ENCODE measurements around the gene AATK. TPM values are rescaled to one million over a fixed set of nuclear protein-coding genes. Genes with fewer than 3 reads are reported as not detected.
A peak's percentile ranks its signal among the peaks of the same experiment; 100 is the strongest.

Gene AATK
- polyA plus RNA-seq, 1 donor (not counting 4 experiments of a cell fraction or from before 2014, with no cell fraction given), result 0.16 TPM

GRCh38 chr17:81083125-81083765 is 82.8 kb downstream of the AATK start:
- Histone ChIP-seq H3K9me3 (ENCODE audit: control insufficient read depth, low read depth, low read length) (no peaks in the 10 kb centered on the region), H3K9me1 (ENCODE audit: control insufficient read depth, extremely low read depth, insufficient read depth, low read length) (no peaks in the 10 kb centered on the region), H2AFZ (ENCODE audit: control insufficient read depth, low read length) (no peak overlapping the region), H4K20me1 (ENCODE audit: control insufficient read depth, extremely low read depth, insufficient read depth, low read length) (no peaks in the 10 kb centered on the region), H3K36me3 (ENCODE audit: control insufficient read depth in 2 of 2, extremely low read depth in 1 of 2, insufficient read depth in 2 of 2, low read length in 2 of 2) (peaks cover 21 to 53% of the 10 kb centered on the region in 2 experiments), H3K79me2 (ENCODE audit: control insufficient read depth, insufficient read depth, low read length) (peaks cover 37% of the 10 kb centered on the region), H3K9ac (ENCODE audit: control insufficient read depth, extremely low read depth, insufficient read depth, low read length) (peak overlapping the region; percentile 88), H3K4me2 (ENCODE audit: control insufficient read depth, extremely low read depth, insufficient read depth, low read depth, low read length) (no peak overlapping the region), H3K4me1 (ENCODE audit: control insufficient read depth, extremely low read depth, insufficient read depth, low read length) (peaks cover 63% of the 10 kb centered on the region), H3K27me3 (ENCODE audit: control insufficient read depth, extremely low read depth, insufficient read depth, low read length) (no peaks in the 10 kb centered on the region), H3K27ac (ENCODE audit: control insufficient read depth, insufficient read depth, low read length) (peak overlapping the region; percentile 91), H3K4me3 (ENCODE audit: control insufficient read depth in 2 of 3, extremely low read depth in 1 of 3, insufficient read depth in 2 of 3, low read depth in 1 of 3, low read length in 3 of 3) (no peak overlapping the region)
- FAIRE-seq (no peak), DNase-seq (ENCODE audit: low read depth, low spot score) (no peak)
- TF ChIP-seq CTCF (optimal IDR thresholded peaks at IDR 0.05 in 1 of 3, IDR thresholded peaks at IDR 0.05 in 1 of 3, conservative IDR thresholded peaks at IDR 0.05 in 1 of 3; ENCODE audit: extremely low read depth in 1 of 3, insufficient read depth in 2 of 3, low read length in 3 of 3), result no peak
- dilution Hi-C loops (cut with MboI; ENCODE audit: extremely low pct_ligation_motif_present, low sequenced_read_pairs), result no loop called here

GRCh38 chr17:81082177-81083073 is 83.6 kb downstream of the AATK start:
- H3K9me3 ChIP-seq (ENCODE audit: control insufficient read depth, low read depth, low read length), result no peaks in the 10 kb centered on the region
- peaks cover 38% of the 10 kb centered on the region for H3K79me2 ChIP-seq (ENCODE audit: control insufficient read depth, insufficient read depth, low read length)
- no peaks in the 10 kb centered on the region for H3K9me1 ChIP-seq (ENCODE audit: control insufficient read depth, extremely low read depth, insufficient read depth, low read length)
- DNase-seq (ENCODE audit: low read depth, low spot score) (no peak), FAIRE-seq (peak; percentile 96)
- H3K27me3 ChIP-seq (ENCODE audit: control insufficient read depth, extremely low read depth, insufficient read depth, low read length), result no peaks in the 10 kb centered on the region
- H2AFZ ChIP-seq (ENCODE audit: control insufficient read depth, low read length), result no peak overlapping the region
- H3K36me3 ChIP-seq (ENCODE audit: control insufficient read depth in 2 of 2, extremely low read depth in 1 of 2, insufficient read depth in 2 of 2, low read length in 2 of 2), result peaks cover 16 to 47% of the 10 kb centered on the region in 2 experiments
- H3K4me1 ChIP-seq (ENCODE audit: control insufficient read depth, extremely low read depth, insufficient read depth, low read length), result peaks cover 54% of the 10 kb centered on the region
- peak overlapping the region; percentile 88 for H3K9ac ChIP-seq (ENCODE audit: control insufficient read depth, extremely low read depth, insufficient read depth, low read length)
- TF ChIP-seq EZH2 (IDR thresholded peaks at IDR 0.05; ENCODE audit: low read length), result no peak
- TF ChIP-seq CTCF (optimal IDR thresholded peaks at IDR 0.05 in 1 of 3, IDR thresholded peaks at IDR 0.05 in 1 of 3, conservative IDR thresholded peaks at IDR 0.05 in 1 of 3; ENCODE audit: extremely low read depth in 1 of 3, insufficient read depth in 2 of 3, low read length in 3 of 3), result no peak
- H4K20me1 ChIP-seq (ENCODE audit: control insufficient read depth, extremely low read depth, insufficient read depth, low read length), result no peaks in the 10 kb centered on the region
- peak overlapping the region; percentile 50 for H3K4me2 ChIP-seq (ENCODE audit: control insufficient read depth, extremely low read depth, insufficient read depth, low read depth, low read length)
- peak overlapping the region in 1 of 3 experiments; percentile 25 for H3K4me3 ChIP-seq (ENCODE audit: control insufficient read depth in 2 of 3, extremely low read depth in 1 of 3, insufficient read depth in 2 of 3, low read depth in 1 of 3, low read length in 3 of 3)
- dilution Hi-C loops (cut with MboI; ENCODE audit: extremely low pct_ligation_motif_present, low sequenced_read_pairs), result no loop called here
- peak overlapping the region; percentile 91 for H3K27ac ChIP-seq (ENCODE audit: control insufficient read depth, insufficient read depth, low read length)

Measured in keratinocyte (primary cell).